BLaER1 treated with 17β-estradiol and CSF1 and Interleukin-3, amounts not matched to agents 10 nM and 100 nM (cell line): ENCODE results near the gene ANKRD36.
"Not testable (repeated sequence)": the region's sequence is repeated elsewhere in the genome, so short reads cannot be mapped to it uniquely, and the experiment has no call there.

ENCODE experiments used
- H3K27ac ChIP-seq, 11 experiments: shearing (Covaris generic); formaldehyde crosslinking; 2 replicates each; pipeline ENCODE4 v1.8.1; 2022
- H3K27me3 ChIP-seq, 11 experiments: shearing (Covaris generic); formaldehyde crosslinking; 2 replicates each; pipeline ENCODE4 v1.8.1; 2022
- H3K36me3 ChIP-seq, 11 experiments: shearing (Covaris generic); formaldehyde crosslinking; 2 replicates each; pipeline ENCODE4 v1.8.1; 2022
- H3K4me1 ChIP-seq, 10 experiments: shearing (Covaris generic); formaldehyde crosslinking; 2 replicates each; pipeline ENCODE4 v1.8.1; 2022
- H3K4me2 ChIP-seq, 11 experiments: shearing (Covaris generic); formaldehyde crosslinking; 2 replicates each; pipeline ENCODE4 v1.8.1; 2022
- H3K4me3 ChIP-seq, 10 experiments: shearing (Covaris generic); formaldehyde crosslinking; 2 replicates each; pipeline ENCODE4 v1.8.1; 2022
- H3K9ac ChIP-seq, 11 experiments: shearing (Covaris generic); formaldehyde crosslinking; 2 replicates each; pipeline ENCODE4 v1.8.1; 2022
- H3K9me3 ChIP-seq, 11 experiments: shearing (Covaris generic); formaldehyde crosslinking; replicated peaks in 1 of 11; 2 replicates each; pipeline ENCODE4 v1.8.1; 2022
- H4K20me1 ChIP-seq, 11 experiments: shearing (Covaris generic); formaldehyde crosslinking; 2 replicates each; pipeline ENCODE4 v1.8.1; 2022
- Cebpa-rat ChIP-seq, 11 experiments: shearing (Covaris generic); IDR thresholded peaks; 2 replicates each; pipeline ENCODE4 v1.8.1; 2022

The ANKRD36 gene

GRCh38 chr2:97266449-97266848, 153.5 kb downstream of the ANKRD36 start:
- H3K36me3 ChIP-seq: peaks cover 8 to 12% (median 11%) of the 10 kb centered on the region in 11 experiments; a peak in 20 of 22 replicates
- H3K4me2 ChIP-seq, H3K4me1 ChIP-seq, H3K9ac ChIP-seq, H3K4me3 ChIP-seq, H3K27me3 ChIP-seq, H4K20me1 ChIP-seq, H3K27ac ChIP-seq: not testable (repeated sequence)
- H3K9me3 ChIP-seq: peaks cover 12 to 14% (median 13%) of the 10 kb centered on the region in 11 experiments

GRCh38 chr2:97267411-97268074, 154.6 kb downstream of the ANKRD36 start:
- H3K27me3 ChIP-seq: no peaks in the 10 kb centered on the region
- H3K36me3 ChIP-seq: peaks cover 8 to 12% (median 11%) of the 10 kb centered on the region in 11 experiments; a peak in 20 of 22 replicates
- no peak overlapping the region for H3K4me3 ChIP-seq
- TF ChIP-seq Cebpa-rat (IDR thresholded peaks at IDR 0.05): no peak
- no peak overlapping the region for H3K4me2 ChIP-seq
- no peak overlapping the region for H3K9ac ChIP-seq
- H3K4me1 ChIP-seq: no peaks in the 10 kb centered on the region
- peaks cover 12 to 14% (median 13%) of the 10 kb centered on the region in 11 experiments for H3K9me3 ChIP-seq
- no peaks in the 10 kb centered on the region for H4K20me1 ChIP-seq
- no peak overlapping the region for H3K27ac ChIP-seq

GRCh38 chr2:97268075-97268591, 155.2 kb downstream of the ANKRD36 start:
- H3K36me3 ChIP-seq: peaks cover 8 to 12% (median 11%) of the 10 kb centered on the region in 11 experiments; a peak in 20 of 22 replicates
- H3K4me1 ChIP-seq, H3K4me2 ChIP-seq, H4K20me1 ChIP-seq, H3K27me3 ChIP-seq, H3K27ac ChIP-seq, H3K4me3 ChIP-seq, H3K9ac ChIP-seq: not testable (repeated sequence)
- H3K9me3 ChIP-seq: peaks cover 12 to 14% (median 13%) of the 10 kb centered on the region in 11 experiments

- not testable (repeated sequence) for H3K9ac ChIP-seq, H3K9me3 ChIP-seq, H4K20me1 ChIP-seq, H3K36me3 ChIP-seq, H3K4me3 ChIP-seq, H3K4me2 ChIP-seq, H3K27me3 ChIP-seq, H3K27ac ChIP-seq, H3K4me1 ChIP-seq
Observed at GRCh38 chr2:97276232-97276798, 163.4 kb downstream of the ANKRD36 start.

GRCh38 chr2:97285187-97285586, 172.2 kb downstream of the ANKRD36 start:
- H3K9me3 ChIP-seq, H4K20me1 ChIP-seq, H3K27me3 ChIP-seq, H3K4me1 ChIP-seq, H3K36me3 ChIP-seq, H3K27ac ChIP-seq, H3K4me3 ChIP-seq, H3K9ac ChIP-seq, H3K4me2 ChIP-seq: not testable (repeated sequence)

- not testable (repeated sequence) for H3K27ac ChIP-seq, H3K4me1 ChIP-seq, H3K36me3 ChIP-seq
Observed at GRCh38 chr2:97293687-97294086, 180.7 kb downstream of the ANKRD36 start.

More at GRCh38 chr2:97293687-97294086, 180.7 kb downstream of the ANKRD36 start:
- H4K20me1 ChIP-seq, H3K4me3 ChIP-seq, H3K4me2 ChIP-seq, H3K9ac ChIP-seq, H3K9me3 ChIP-seq, H3K27me3 ChIP-seq: not testable (repeated sequence)
